ENCODE measurements around the gene TMEM19. TPM values are rescaled to one million over a fixed set of nuclear protein-coding genes. Genes with fewer than 3 reads are reported as not detected.

Gene TMEM19
- total RNA-seq, 4 donors from 2014 or later = 20.4 to 47.6 (median 38.6) TPM

- TF ChIP-seq POLR2A (IDR thresholded peaks at IDR 0.05) = no peak
- TF ChIP-seq CTCF (IDR thresholded peaks at IDR 0.05) = no peak
- 82 to 96% methylated on average over 4 of the region's 4 CpGs for WGBS, 2 donors
- intact Hi-C loops (cut with DNase I; ENCODE audit: low total_unique reads) = no loop called here
- H3K4me3 ChIP-seq (ENCODE audit: low read depth, poor library complexity, severe bottlenecking) = no peak overlapping the region
- DNase-seq (ENCODE audit: low spot score in 2 of 2) = peak in 1 of 2 donors; percentile 51
Measured at GRCh38 chr12:71721783-71722505, 36.1 kb downstream of the TMEM19 start.

- no peak for TF ChIP-seq POLR2A (IDR thresholded peaks at IDR 0.05)
- DNase-seq (ENCODE audit: low spot score in 2 of 2) = no peak
- WGBS, 2 donors = 64 to 70% methylated on average over 3 of the region's 3 CpGs
- intact Hi-C loops (cut with DNase I; ENCODE audit: low total_unique reads) = no loop called here
- H3K4me3 ChIP-seq (ENCODE audit: low read depth, poor library complexity, severe bottlenecking) = no peak overlapping the region
Measured at GRCh38 chr12:71725011-71725410, 39.1 kb downstream of the TMEM19 start.

- WGBS, 2 donors = 71 to 80% methylated on average over 2 of the region's 2 CpGs
- H3K4me3 ChIP-seq (ENCODE audit: low read depth, poor library complexity, severe bottlenecking) = no peak overlapping the region
- DNase-seq (ENCODE audit: low spot score in 2 of 2) = no peak
- TF ChIP-seq POLR2A (IDR thresholded peaks at IDR 0.05) = no peak
- TF ChIP-seq CTCF (IDR thresholded peaks at IDR 0.05) = no peak
- intact Hi-C loops (cut with DNase I; ENCODE audit: low total_unique reads) = no loop called here
Measured at GRCh38 chr12:71726548-71726947, 40.7 kb downstream of the TMEM19 start.

GRCh38 chr12:71727958-71728357, 42.1 kb downstream of the TMEM19 start:
- DNase-seq (ENCODE audit: low spot score in 2 of 2) = peak in 1 of 2 donors; percentile 31
- 67 to 88% methylated on average over 5 of the region's 5 CpGs for WGBS, 2 donors
- no peak overlapping the region for H3K4me3 ChIP-seq (ENCODE audit: low read depth, poor library complexity, severe bottlenecking)
- TF ChIP-seq CTCF (IDR thresholded peaks at IDR 0.05) (no peak), POLR2A (IDR thresholded peaks at IDR 0.05) (no peak)
- intact Hi-C loops (cut with DNase I; ENCODE audit: low total_unique reads) = no loop called here

- no peak overlapping the region for H3K4me3 ChIP-seq (ENCODE audit: low read depth, poor library complexity, severe bottlenecking)
- intact Hi-C loops (cut with DNase I; ENCODE audit: low total_unique reads) = no loop called here
- WGBS, 2 donors = 84 to 96% methylated on average over 7 of the region's 7 CpGs
- TF ChIP-seq CTCF (IDR thresholded peaks at IDR 0.05) (no peak), POLR2A (IDR thresholded peaks at IDR 0.05) (no peak)
- no peak for DNase-seq (ENCODE audit: low spot score in 2 of 2)
Measured at GRCh38 chr12:71730936-71731335, 45.1 kb downstream of the TMEM19 start.

- intact Hi-C loops (cut with DNase I; ENCODE audit: low total_unique reads) = no loop called here
- DNase-seq (ENCODE audit: low spot score in 2 of 2) = peak in 1 of 2 donors; percentile 59
- 84 to 90% methylated on average over 21 of the region's 21 CpGs for WGBS, 2 donors
- TF ChIP-seq CTCF (IDR thresholded peaks at IDR 0.05) = no peak
- TF ChIP-seq POLR2A (IDR thresholded peaks at IDR 0.05) = no peak
- no peak overlapping the region for H3K4me3 ChIP-seq (ENCODE audit: low read depth, poor library complexity, severe bottlenecking)
Measured at GRCh38 chr12:71731439-71732356, 45.8 kb downstream of the TMEM19 start.

All from lower leg skin (tissue), 4 donors.